NT2/D1 (cell line): ENCODE measurements around the gene GARIN5A.

Experiments used
- YY1 ChIP-seq: IDR thresholded peaks from 2 replicates; pipeline ENCODE4 v1.6.1; 2011; ENCODE audit not compliant: insufficient read length, insufficient read depth
- ZNF274 ChIP-seq: IDR thresholded peaks from 2 replicates; pipeline ENCODE4 v1.6.1; 2011; ENCODE audit warnings: mild to moderate bottlenecking, low read depth, low read length

- TF ChIP-seq YY1, result no peak
- no peak for TF ChIP-seq ZNF274
These were observed 24.5 kb upstream of the GARIN5A start for GRCh38 chr19:50501186-50501567.
